Measurements from ENCODE around the gene PRKAG2.

GRCh38 chr7:151900591-151900985, 23.7 kb upstream of the PRKAG2 start:
- TF ChIP-seq, protein P1, sequence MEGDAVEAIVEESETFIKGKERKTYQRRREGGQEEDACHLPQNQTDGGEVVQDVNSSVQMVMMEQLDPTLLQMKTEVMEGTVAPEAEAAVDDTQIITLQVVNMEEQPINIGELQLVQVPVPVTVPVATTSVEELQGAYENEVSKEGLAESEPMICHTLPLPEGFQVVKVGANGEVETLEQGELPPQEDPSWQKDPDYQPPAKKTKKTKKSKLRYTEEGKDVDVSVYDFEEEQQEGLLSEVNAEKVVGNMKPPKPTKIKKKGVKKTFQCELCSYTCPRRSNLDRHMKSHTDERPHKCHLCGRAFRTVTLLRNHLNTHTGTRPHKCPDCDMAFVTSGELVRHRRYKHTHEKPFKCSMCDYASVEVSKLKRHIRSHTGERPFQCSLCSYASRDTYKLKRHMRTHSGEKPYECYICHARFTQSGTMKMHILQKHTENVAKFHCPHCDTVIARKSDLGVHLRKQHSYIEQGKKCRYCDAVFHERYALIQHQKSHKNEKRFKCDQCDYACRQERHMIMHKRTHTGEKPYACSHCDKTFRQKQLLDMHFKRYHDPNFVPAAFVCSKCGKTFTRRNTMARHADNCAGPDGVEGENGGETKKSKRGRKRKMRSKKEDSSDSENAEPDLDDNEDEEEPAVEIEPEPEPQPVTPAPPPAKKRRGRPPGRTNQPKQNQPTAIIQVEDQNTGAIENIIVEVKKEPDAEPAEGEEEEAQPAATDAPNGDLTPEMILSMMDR (IDR thresholded peaks at IDR 0.05): no peak
- no peak for TF ChIP-seq ZFX (IDR thresholded peaks at IDR 0.05; ENCODE audit: borderline replicate concordance)
